Ishikawa (cell line): ENCODE results near the gene LILRB3.
A peak's percentile ranks its signal among the peaks of the same experiment; 100 is the strongest.

ENCODE experiments used
- CEBPB ChIP-seq: IDR thresholded peaks from 2 replicates; pipeline ENCODE4 v1.6.1; 2012
- CREB1 ChIP-seq: IDR thresholded peaks from 2 replicates; pipeline ENCODE4 v1.6.1; 2012; ENCODE audit warnings: low read depth
- EGR1 ChIP-seq: IDR thresholded peaks from 2 replicates; pipeline ENCODE4 v1.6.1; 2012
- EP300 ChIP-seq: IDR thresholded peaks from 2 replicates; pipeline ENCODE4 v1.6.1; 2012; ENCODE audit warnings: borderline replicate concordance
- FOXM1 ChIP-seq: IDR thresholded peaks from 2 replicates; pipeline ENCODE4 v1.6.1; 2012; ENCODE audit warnings: low read depth, borderline replicate concordance
- MAX ChIP-seq: IDR thresholded peaks from 2 replicates; pipeline ENCODE4 v1.6.1; 2012
- NFIC ChIP-seq: IDR thresholded peaks from 2 replicates; pipeline ENCODE4 v1.6.1; 2012
- RAD21 ChIP-seq: IDR thresholded peaks from 2 replicates; pipeline ENCODE4 v1.6.1; 2012; ENCODE audit warnings: low read depth
- TAF1 ChIP-seq: IDR thresholded peaks from 2 replicates; pipeline ENCODE4 v1.6.1; 2012; ENCODE audit warnings: low read depth, mild to moderate bottlenecking
- TCF12 ChIP-seq: IDR thresholded peaks from 2 replicates; pipeline ENCODE4 v1.6.1; 2012; ENCODE audit warnings: low read depth
- TEAD4 ChIP-seq: IDR thresholded peaks from 2 replicates; pipeline ENCODE4 v1.6.1; 2012
- USF1 ChIP-seq: IDR thresholded peaks from 2 replicates; pipeline ENCODE4 v1.6.1; 2012
- YY1 ChIP-seq: IDR thresholded peaks from 2 replicates; pipeline ENCODE4 v1.6.1; 2012; ENCODE audit warnings: low read depth
- ZBTB7A ChIP-seq: IDR thresholded peaks from 2 replicates; pipeline ENCODE4 v1.6.1; 2012; ENCODE audit warnings: low read depth
- TF ChIP-seq, protein P1 (sequence below): IDR thresholded peaks from 2 replicates; pipeline ENCODE4 v1.6.1; 2012; ENCODE audit warnings: low read depth, mild to moderate bottlenecking

LILRB3 gene

GRCh38 chr19:54179262-54179852 is 43.5 kb downstream of the LILRB3 start:
- no peak for TF ChIP-seq NFIC
- no peak for TF ChIP-seq YY1
- no peak for TF ChIP-seq EGR1
- TF ChIP-seq RAD21 = no peak
- TF ChIP-seq CREB1 = no peak
- TF ChIP-seq USF1 = no peak
- TF ChIP-seq MAX = no peak
- no peak for TF ChIP-seq CEBPB
- TF ChIP-seq TCF12 = no peak
- no peak for TF ChIP-seq FOXM1
- TF ChIP-seq EP300 = no peak
- TF ChIP-seq, protein P1, sequence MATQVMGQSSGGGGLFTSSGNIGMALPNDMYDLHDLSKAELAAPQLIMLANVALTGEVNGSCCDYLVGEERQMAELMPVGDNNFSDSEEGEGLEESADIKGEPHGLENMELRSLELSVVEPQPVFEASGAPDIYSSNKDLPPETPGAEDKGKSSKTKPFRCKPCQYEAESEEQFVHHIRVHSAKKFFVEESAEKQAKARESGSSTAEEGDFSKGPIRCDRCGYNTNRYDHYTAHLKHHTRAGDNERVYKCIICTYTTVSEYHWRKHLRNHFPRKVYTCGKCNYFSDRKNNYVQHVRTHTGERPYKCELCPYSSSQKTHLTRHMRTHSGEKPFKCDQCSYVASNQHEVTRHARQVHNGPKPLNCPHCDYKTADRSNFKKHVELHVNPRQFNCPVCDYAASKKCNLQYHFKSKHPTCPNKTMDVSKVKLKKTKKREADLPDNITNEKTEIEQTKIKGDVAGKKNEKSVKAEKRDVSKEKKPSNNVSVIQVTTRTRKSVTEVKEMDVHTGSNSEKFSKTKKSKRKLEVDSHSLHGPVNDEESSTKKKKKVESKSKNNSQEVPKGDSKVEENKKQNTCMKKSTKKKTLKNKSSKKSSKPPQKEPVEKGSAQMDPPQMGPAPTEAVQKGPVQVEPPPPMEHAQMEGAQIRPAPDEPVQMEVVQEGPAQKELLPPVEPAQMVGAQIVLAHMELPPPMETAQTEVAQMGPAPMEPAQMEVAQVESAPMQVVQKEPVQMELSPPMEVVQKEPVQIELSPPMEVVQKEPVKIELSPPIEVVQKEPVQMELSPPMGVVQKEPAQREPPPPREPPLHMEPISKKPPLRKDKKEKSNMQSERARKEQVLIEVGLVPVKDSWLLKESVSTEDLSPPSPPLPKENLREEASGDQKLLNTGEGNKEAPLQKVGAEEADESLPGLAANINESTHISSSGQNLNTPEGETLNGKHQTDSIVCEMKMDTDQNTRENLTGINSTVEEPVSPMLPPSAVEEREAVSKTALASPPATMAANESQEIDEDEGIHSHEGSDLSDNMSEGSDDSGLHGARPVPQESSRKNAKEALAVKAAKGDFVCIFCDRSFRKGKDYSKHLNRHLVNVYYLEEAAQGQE = no peak
- no peak for TF ChIP-seq TAF1
- TF ChIP-seq TEAD4 = no peak
- TF ChIP-seq ZBTB7A = no peak

DNA sequence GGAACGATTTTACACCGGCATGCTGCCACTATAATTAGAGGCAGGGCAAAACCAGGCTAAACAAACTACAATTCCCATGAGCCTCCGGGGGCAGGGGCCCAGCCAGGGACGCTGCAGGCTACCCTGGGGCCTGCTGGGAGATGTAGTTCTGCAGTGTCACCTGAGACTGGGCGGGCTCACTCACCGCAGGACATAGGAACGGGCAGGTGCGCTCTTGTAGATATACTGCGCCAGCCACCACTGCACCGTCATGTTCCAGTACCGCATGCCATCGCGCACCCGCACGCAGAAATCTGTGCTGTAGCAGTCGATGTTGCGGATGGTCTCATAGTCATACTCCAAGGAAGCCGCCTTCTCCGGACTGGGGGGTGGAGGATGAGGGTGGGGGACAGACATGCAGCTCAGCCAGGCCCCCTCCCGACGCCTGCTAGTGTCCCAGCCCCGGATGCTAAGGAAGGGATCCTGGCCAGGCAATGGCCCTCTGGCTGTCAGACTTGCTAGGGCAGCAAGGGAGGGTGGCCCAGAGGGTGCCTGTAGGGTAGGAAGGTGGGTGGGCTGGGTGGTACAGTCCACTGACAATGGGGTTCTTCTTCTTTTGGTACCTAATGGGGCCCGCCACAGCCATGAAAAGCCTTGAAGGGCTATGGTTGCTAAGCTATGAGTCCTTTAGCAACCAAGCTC is 44.1 kb downstream of the LILRB3 start:
- TF ChIP-seq USF1 (peak; percentile 41; the same call in 1 of the 2 replicates), EP300 (no peak)

DNA sequence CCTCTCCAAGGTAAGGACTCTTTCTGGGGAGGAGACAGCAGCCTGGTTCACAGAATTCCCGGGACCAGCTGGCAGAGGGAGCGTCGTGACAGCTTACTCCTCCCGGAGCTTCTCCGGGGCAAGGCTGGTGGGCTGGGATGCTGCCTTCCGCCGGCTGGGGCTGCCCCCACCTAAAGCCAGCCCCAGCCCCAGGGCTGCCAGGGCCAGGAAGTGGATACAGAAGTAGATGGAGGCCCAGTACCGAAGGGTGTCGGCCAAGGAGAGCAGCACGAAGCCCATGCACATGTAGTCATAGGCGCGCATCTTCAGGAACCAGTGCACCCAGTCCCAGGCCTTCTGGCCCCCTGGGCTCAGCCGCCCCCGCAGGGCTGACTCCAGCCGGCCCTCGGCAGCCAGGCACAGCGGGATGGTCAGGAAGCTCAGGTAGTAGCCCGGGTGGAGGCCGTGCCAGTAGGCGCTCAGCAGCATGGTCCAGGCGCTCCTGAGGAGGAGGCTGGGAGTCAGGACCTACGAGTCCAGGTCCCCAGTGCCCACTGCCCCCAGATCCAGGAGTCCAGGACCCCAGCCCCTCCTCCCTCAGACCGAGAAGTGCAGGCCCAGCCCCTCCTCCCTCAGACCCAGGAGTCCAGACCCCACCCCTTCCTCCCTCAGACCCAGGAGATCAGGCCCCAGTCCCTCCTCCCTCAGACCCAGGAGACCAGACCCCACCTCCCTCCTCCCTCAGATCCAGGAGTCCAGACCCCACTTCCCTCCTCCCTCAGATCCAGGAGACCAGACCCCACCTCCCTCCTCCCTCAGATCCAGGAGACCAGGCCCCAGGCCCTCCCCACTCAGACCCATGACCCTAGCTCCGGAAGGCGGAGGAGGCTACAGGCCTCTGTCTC is 48.6 kb downstream of the LILRB3 start:
- TF ChIP-seq YY1 = no peak
- no peak for TF ChIP-seq TCF12
- no peak for TF ChIP-seq MAX
- TF ChIP-seq EGR1 = no peak
- TF ChIP-seq EP300 = no peak
- no peak for TF ChIP-seq TAF1
- TF ChIP-seq CREB1 = no peak
- no peak for TF ChIP-seq USF1
- no peak for TF ChIP-seq CEBPB
- TF ChIP-seq, protein P1 = no peak
- no peak for TF ChIP-seq FOXM1
- TF ChIP-seq RAD21 = no peak
- TF ChIP-seq TEAD4 = no peak

DNA sequence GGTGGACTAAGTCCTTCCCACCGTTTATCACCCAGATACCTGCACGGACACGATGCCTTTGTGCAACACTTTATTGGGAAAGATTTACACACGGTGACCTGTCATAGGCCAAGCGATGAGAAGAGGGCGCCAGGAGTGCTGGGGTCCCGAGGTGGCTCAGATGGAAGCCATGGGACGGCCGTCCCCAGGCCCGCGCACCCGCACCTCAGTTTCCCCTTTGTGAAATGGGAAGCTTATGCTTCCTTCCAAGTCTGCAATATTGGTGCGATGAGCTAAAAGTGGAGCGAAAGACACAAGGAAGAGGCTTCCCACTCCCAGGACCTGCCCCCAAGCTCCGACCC is 49.5 kb downstream of the LILRB3 start:
- TF ChIP-seq CEBPB = no peak
- TF ChIP-seq TCF12 = no peak
- TF ChIP-seq CREB1 = no peak

DNA sequence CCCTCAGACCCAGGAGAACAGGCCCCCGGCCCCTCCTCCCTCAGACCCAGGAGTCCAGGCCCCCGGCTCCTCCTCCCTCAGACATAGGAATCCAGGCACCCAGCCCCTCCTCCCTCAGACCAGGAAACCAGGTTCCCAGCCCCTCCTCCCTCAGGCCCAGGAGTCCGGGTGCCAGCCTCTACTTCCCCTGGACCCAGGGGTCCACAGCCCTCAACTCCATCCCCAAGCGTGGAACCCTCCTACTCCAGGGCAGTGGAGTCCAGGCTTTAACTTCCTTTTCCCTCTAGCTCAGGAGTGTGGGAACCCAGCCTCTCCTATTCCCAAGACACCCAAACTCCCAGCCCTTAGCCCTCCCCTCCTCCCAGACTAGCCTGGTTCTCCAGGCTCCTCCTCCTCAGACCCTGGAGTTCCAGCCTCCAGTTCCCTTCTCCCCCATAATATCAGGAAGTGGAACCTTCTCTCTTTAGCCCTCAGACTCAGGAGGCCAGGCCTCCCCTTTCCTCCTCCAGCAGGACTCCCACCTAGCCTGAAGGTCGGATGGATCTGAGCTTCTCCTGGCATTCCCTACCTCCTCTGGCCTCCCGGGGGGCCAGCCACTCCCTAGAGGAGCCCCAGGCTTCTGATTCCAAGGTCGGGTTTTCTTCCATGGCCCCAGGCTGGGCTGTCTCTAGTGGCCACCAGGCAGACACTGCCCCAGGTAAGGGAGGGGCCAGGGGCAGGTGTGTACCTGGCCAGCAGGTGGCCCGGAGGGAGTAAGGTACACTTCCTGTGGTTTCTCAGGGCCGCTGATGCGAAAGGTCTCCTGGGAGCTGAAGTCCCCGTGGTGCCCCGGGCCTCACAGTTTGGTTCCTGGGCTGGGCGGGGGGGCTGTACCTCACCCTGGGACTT is 50.1 kb downstream of the LILRB3 start, which contains the start of gene TMC4:
TMC4 (minus strand) TSS at position 690 of the 888 bp plus-strand sequence; CDS start at position 647, 43 bp downstream.
- TF ChIP-seq USF1 = peak; percentile 41; the same call in 1 of the 2 replicates
- TF ChIP-seq EP300 = 0 out of 2 replicates have a peak, but pooled peaks have one; percentile 10
- TF ChIP-seq, protein P1 = no peak
- TF ChIP-seq MAX = peak; percentile 47; the same call in 1 of the 2 replicates
- 0 out of 2 replicates have a peak, but pooled peaks have one; percentile 32 for TF ChIP-seq CREB1
- TF ChIP-seq TEAD4 = no peak
- 0 out of 2 replicates have a peak, but pooled peaks have one; percentile 60 for TF ChIP-seq YY1
- TF ChIP-seq TCF12 = peak; percentile 49; the same call in 1 of the 2 replicates
